GM23338 (cell line): ENCODE results near the gene EXOC4. TPM values are rescaled to one million over a fixed set of nuclear protein-coding genes. Genes with fewer than 3 reads are reported as not detected.

Experiments
- ATAC-seq: fragments of 200-7000 bp; cut with Tn5 transposase; 3 replicates; pipeline ENCODE4 v1.9.1; 2020
- DNase-seq: peaks from one replicate; pipeline ENCODE4 v3.0.0-alpha.2; 2015; ENCODE audit warnings: low spot score
- H2AFZ ChIP-seq: fragments of 200-600 bp; sonication (generic); 2 replicates; pipeline ENCODE4 v1.8.0; 2016; ENCODE audit warnings: antibody characterized with exemption, mild to moderate bottlenecking, moderate library complexity
- H3F3A ChIP-seq: fragments of 200-600 bp; sonication (generic); replicated peaks from 2 replicates; pipeline ENCODE4 v1.8.0; 2017; ENCODE audit warnings: antibody characterized with exemption, mixed run types, low read depth
- H3K27ac ChIP-seq: fragments of 200-600 bp; sonication (generic); 2 replicates; pipeline ENCODE4 v1.6.1; 2016; ENCODE audit warnings: low read depth
- H3K27me3 ChIP-seq: fragments of 200-600 bp; sonication (generic); 2 replicates; pipeline ENCODE4 v1.8.0; 2016; ENCODE audit warnings: mild to moderate bottlenecking, mixed run types, moderate library complexity; ENCODE audit not compliant: insufficient read depth
- H3K36me3 ChIP-seq: fragments of 200-600 bp; sonication (generic); 2 replicates; pipeline ENCODE4 v1.8.0; 2016; ENCODE audit warnings: mild to moderate bottlenecking; ENCODE audit not compliant: insufficient read depth
- H3K4me1 ChIP-seq: fragments of 200-600 bp; sonication (generic); 2 replicates; pipeline ENCODE4 v1.8.0; 2016; ENCODE audit warnings: mild to moderate bottlenecking, moderate library complexity; ENCODE audit not compliant: insufficient read depth
- H3K4me2 ChIP-seq: fragments of 200-600 bp; sonication (generic); 2 replicates; pipeline ENCODE4 v1.7.1; 2017; ENCODE audit warnings: mixed run types
- H3K4me3 ChIP-seq: fragments of 200-600 bp; sonication (generic); 2 replicates; pipeline ENCODE4 v1.6.1; 2016; ENCODE audit warnings: mixed run types
- H3K79me2 ChIP-seq: fragments of 200-600 bp; sonication (generic); replicated peaks from 2 replicates; pipeline ENCODE4 v1.8.0; 2017; ENCODE audit warnings: mild to moderate bottlenecking; ENCODE audit not compliant: insufficient read depth
- H3K9me2 ChIP-seq: fragments of 200-600 bp; sonication (generic); 2 replicates; pipeline ENCODE4 v1.8.0; 2017; ENCODE audit not compliant: insufficient read depth
- H4K20me1 ChIP-seq: fragments of 200-600 bp; sonication (generic); replicated peaks from 2 replicates; pipeline ENCODE4 v1.8.0; 2017; ENCODE audit warnings: mild to moderate bottlenecking; ENCODE audit not compliant: insufficient read depth
- H3K27ac Mint-ChIP-seq: 2 replicates; pipeline ENCODE4 v1.8.0; 2020; ENCODE audit warnings: inconsistent platforms, mild to moderate bottlenecking, moderate library complexity, mixed read lengths
- H3K27me3 Mint-ChIP-seq: 3 replicates; pipeline ENCODE4 v1.8.0; 2022; ENCODE audit warnings: low read depth, mild to moderate bottlenecking, moderate library complexity, mixed read lengths, inconsistent platforms; ENCODE audit not compliant: insufficient read depth, poor library complexity
- H3K36me3 Mint-ChIP-seq: 3 replicates; pipeline ENCODE4 v1.8.0; 2021; ENCODE audit warnings: low read depth, mild to moderate bottlenecking, inconsistent platforms, moderate library complexity, mixed read lengths
- H3K4me1 Mint-ChIP-seq: 3 replicates; pipeline ENCODE4 v1.8.0; 2020; ENCODE audit warnings: mild to moderate bottlenecking, inconsistent platforms, mixed read lengths
- H3K4me3 Mint-ChIP-seq: 3 replicates; pipeline ENCODE4 v1.8.0; 2021; ENCODE audit warnings: moderate library complexity, mild to moderate bottlenecking, inconsistent platforms, mixed read lengths
- H3K9me3 Mint-ChIP-seq: 3 replicates; pipeline ENCODE4 v1.8.0; 2020; ENCODE audit warnings: moderate library complexity, mild to moderate bottlenecking, inconsistent platforms, mixed read lengths
- CREB1 ChIP-seq: fragments of 250-450 bp; sonication (Bioruptor Pico); IDR thresholded peaks from 2 replicates; pipeline ENCODE4 v1.5.0; 2020; ENCODE audit warnings: low read depth, mild to moderate bottlenecking, moderate library complexity
- CTCF ChIP-seq, 2 experiments: fragments of 200-600 bp in 1 of 2; sonication (generic) in 1 of 2; conservative IDR thresholded peaks; 2 replicates each; pipeline versions ENCODE4 v1.5.1 to v1.6.1; 2016 to 2017; ENCODE audit warnings: antibody characterized with exemption in 2 of 2, low read depth in 2 of 2, mild to moderate bottlenecking in 2 of 2, moderate library complexity in 1 of 2
- JUNB ChIP-seq: IDR thresholded peaks from one replicate; pipeline ENCODE4 v1.6.1; 2016; ENCODE audit warnings: antibody characterized with exemption; ENCODE audit not compliant: unreplicated experiment
- REST ChIP-seq: IDR thresholded peaks from one replicate; pipeline ENCODE4 v1.6.1; 2018; ENCODE audit warnings: antibody characterized with exemption; ENCODE audit not compliant: unreplicated experiment
- STAT1 ChIP-seq: IDR thresholded peaks from one replicate; pipeline ENCODE4 v1.6.1; 2016; ENCODE audit warnings: antibody characterized with exemption; ENCODE audit not compliant: unreplicated experiment
- ZNF114 ChIP-seq: fragments of 250-450 bp; sonication (Bioruptor Pico); IDR thresholded peaks from 2 replicates; pipeline ENCODE4 v1.5.0; 2020; ENCODE audit warnings: mild to moderate bottlenecking, moderate library complexity
- ZNF331 ChIP-seq: fragments of 250-450 bp; sonication (Bioruptor Pico); IDR thresholded peaks from 2 replicates; pipeline ENCODE4 v1.5.0; 2020; ENCODE audit warnings: low read depth, mild to moderate bottlenecking, moderate library complexity
- ZNF462 ChIP-seq: fragments of 250-450 bp; sonication (Bioruptor Pico); IDR thresholded peaks from 2 replicates; pipeline ENCODE4 v1.5.0; 2020; ENCODE audit warnings: mild to moderate bottlenecking, moderate library complexity
- polyA plus RNA-seq: library from polyadenylated mRNA; unstranded; fragments of >200 nt; fragmentation: Nextera tagmentation; extraction: Ambion mirVana; gene quantifications from 2 replicates; pipeline ENCODE4 v1.2.1, GENCODE V29; 2016
- total RNA-seq: library from RNA; depleted of rRNA; stranded (reverse); fragments of >200 nt; shearing (Covaris generic); gene quantifications from 2 replicates; pipeline ENCODE4 v1.2.3, GENCODE V29; 2014

EXOC4 gene
- total and polyA plus RNA-seq, 2 experiments from 2014 or later, result 37.5 to 52.7 TPM

- TF ChIP-seq ZNF462 (CRISPR knock-in tag) (no peak), ZNF331 (CRISPR knock-in tag) (no peak), ZNF114 (CRISPR knock-in tag) (no peak), JUNB (no peak), REST (no peak), STAT1 (no peak)
Observed at GRCh38 chr7:133724148-133724547, 471.3 kb downstream of the EXOC4 start (continued).

GRCh38 chr7:133724694-133725093 is 471.8 kb downstream of the EXOC4 start:
- Mint-ChIP-seq H3K27ac (no peak overlapping the region), H3K4me1 (peaks cover 13% of the 10 kb centered on the region), H3K27me3 (peaks cover 2% of the 10 kb centered on the region)

More at GRCh38 chr7:133724694-133725093, 471.8 kb downstream of the EXOC4 start:
- H2AFZ ChIP-seq, result no peak overlapping the region
- TF ChIP-seq CTCF (conservative IDR thresholded peaks at IDR 0.05; ENCODE audit: low read depth in 2 of 2), result no peak
- no peak for TF ChIP-seq CREB1 (CRISPR knock-in tag)
- TF ChIP-seq STAT1, result no peak
- H3K27ac ChIP-seq, result no peak overlapping the region
- Mint-ChIP-seq H3K4me3 (no peak overlapping the region), H3K36me3 (no peaks in the 10 kb centered on the region), H3K9me3 (no peaks in the 10 kb centered on the region)
- H3K27me3 ChIP-seq, result no peaks in the 10 kb centered on the region
- no peaks in the 10 kb centered on the region for H3F3A ChIP-seq
- no peak overlapping the region for H3K4me2 ChIP-seq
- H3K9me2 ChIP-seq, result no peaks in the 10 kb centered on the region
- no peaks in the 10 kb centered on the region for H3K79me2 ChIP-seq
- H3K4me3 ChIP-seq, result no peak overlapping the region
- peaks cover 4% of the 10 kb centered on the region for H3K4me1 ChIP-seq
- ATAC-seq (no peak), DNase-seq (no peak)
- H4K20me1 ChIP-seq, result no peaks in the 10 kb centered on the region
- H3K36me3 ChIP-seq, result no peaks in the 10 kb centered on the region
